Right lobe of liver (tissue), 6 donors: ENCODE measurements around the gene DOC2A. TPM values are rescaled to one million over a fixed set of nuclear protein-coding genes. Genes with fewer than 3 reads are reported as not detected.

Experiments
- ATAC-seq, 4 donors: fragments of 200-7000 bp; cut with Tn5 transposase; one replicate each; pipeline ENCODE4 v1.9.1; 2020; ENCODE audit warnings: mild to moderate bottlenecking in 4 of 4, moderate library complexity in 4 of 4
- DNase-seq, 3 donors: peaks; one replicate each; pipeline ENCODE4 v3.0.0-alpha.2; 2020
- H3K27ac ChIP-seq, 3 donors: fragments of 200-600 bp; one replicate each; pipeline ENCODE4 v1.8.0; 2022
- H3K27me3 ChIP-seq, 2 donors: fragments of 200-600 bp; one replicate each; pipeline ENCODE4 v1.8.0; 2022
- H3K36me3 ChIP-seq, 4 donors: fragments of 200-600 bp; sonication (generic) in 1 of 4; one replicate each; pipeline versions ENCODE4 v1.5.1 to v1.8.0; 2017 to 2022; ENCODE audit warnings: control low read depth in 1 of 4
- H3K4me1 ChIP-seq, 4 donors: fragments of 200-600 bp; sonication (generic) in 1 of 4; one replicate each; pipeline versions ENCODE4 v1.5.1 to v1.8.0; 2017 to 2022; ENCODE audit warnings: control low read depth in 1 of 4
- H3K4me3 ChIP-seq, 3 donors: fragments of 200-600 bp; one replicate each; pipeline ENCODE4 v1.8.0; 2022
- H3K9me3 ChIP-seq, 4 donors: fragments of 200-600 bp; sonication (generic) in 1 of 4; one replicate each; pipeline versions ENCODE4 v1.5.1 to v1.8.0; 2017 to 2022; ENCODE audit warnings: control low read depth in 1 of 4
- POLR2A ChIP-seq: fragments of 450-650 bp; IDR thresholded peaks from one replicate; pipeline ENCODE4 v1.6.1; 2017; ENCODE audit warnings: antibody characterized with exemption, mild to moderate bottlenecking
- WGBS: methylation state at CpG from one replicate; pipeline ENCODE4 v1.1.6; 2018; ENCODE audit warnings: low coverage, low lambda C conversion rate; ENCODE audit not compliant: insufficient coverage; ENCODE audit errors: missing lambda C conversion rate; 5-methylcytosine and 5-hydroxymethylcytosine counted together
- intact Hi-C, 2 donors: fragments of 100-400 bp; cut with DNase I; formaldehyde crosslinking; loops; one replicate each; pipeline versions ENCODE4 v1.11.2 to v1.14.1; 2022
- long read RNA-seq: library from polyadenylated mRNA; unstranded; transcript quantifications from one replicate; pipeline ENCODE4 v2.0.0, GENCODE V29; 2019
- total RNA-seq, 6 experiments: library from RNA; depleted of rRNA in 2 of 6; stranded (reverse); fragments of >200 nt in 2 of 6; fragmentation: NEBNext Ultra II Directional in 3 of 6; extraction: Animal tissue kit (Norgen Biotek cat#: 25700) in 3 of 6; gene quantifications; one replicate each; pipeline versions ENCODE4 v1.1.0 to v1.2.4, GENCODE V29; 2016 to 2023
- TF ChIP-seq, protein P1 (sequence below), 4 donors: fragments of 200-600 bp in 3 of 4; fragments of 450-650 bp in 1 of 4; IDR thresholded peaks; one replicate each; pipeline versions ENCODE4 v1.5.1 to v1.8.0; 2016 to 2022; ENCODE audit warnings: antibody characterized with exemption in 4 of 4, mild to moderate bottlenecking in 2 of 4
- donor health status: DM: no; HTN: yes; CAD: no.
- donor health status: DM: no; HTN: no; CAD: no.
- donor health status: DM: no; HTN: no; CAD: no.
- donor health status: DM: no; HTN: yes; CAD: no.
- donor health status: DM: no; HTN: yes; CAD: no.

DOC2A gene
- under 1 TPM in 3 of 6 experiments, not detected in 3; 0.16 to 0.66 (median 0.33) TPM for total RNA-seq
- long read RNA-seq = 0 reads

DNA sequence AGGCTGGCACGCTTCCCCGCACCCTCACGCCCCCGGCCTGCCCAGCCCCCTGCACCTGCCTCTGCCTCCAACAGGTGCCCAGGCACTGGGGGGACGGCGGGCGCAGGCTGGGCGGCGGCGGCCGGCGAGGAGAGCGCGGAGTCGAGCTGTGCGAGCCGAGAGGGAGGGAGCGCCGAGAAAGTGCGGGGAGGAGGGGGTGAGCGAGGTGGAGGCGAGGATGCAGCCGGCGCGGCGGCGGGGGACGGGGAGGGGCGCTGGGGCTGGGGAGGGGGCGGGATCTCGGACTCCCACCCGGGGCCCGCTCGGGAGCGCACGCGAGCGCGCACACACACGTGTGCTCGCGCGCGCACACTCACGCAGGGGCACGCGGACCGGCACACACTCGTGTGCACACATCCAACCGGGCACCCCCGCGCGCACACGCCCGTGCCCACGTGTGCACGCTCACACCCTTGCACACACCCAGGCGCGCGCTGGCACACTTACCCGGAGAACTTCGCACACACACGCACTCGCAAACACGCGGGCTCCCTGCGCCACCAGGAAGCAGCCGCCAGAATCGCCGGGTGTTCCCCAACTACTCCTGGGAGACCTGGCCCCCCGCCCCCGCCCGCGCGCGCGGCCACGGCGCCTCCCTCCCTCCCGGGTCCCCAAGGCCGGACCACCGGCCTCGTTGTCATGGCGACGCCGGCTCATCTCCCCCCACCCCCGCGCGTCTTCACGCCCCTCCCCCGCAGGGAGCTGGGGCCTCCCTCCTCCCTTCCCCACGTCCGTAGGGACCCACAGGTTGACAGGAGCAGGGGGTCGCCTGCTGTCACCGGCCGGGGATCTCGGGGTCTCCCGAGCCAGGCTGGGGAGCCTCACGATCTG, at the start of gene DOC2A:
Gene DOC2A (minus strand): TSS at position 184 of the 870 bp plus-strand sequence. CDS start 805 bp downstream, outside the sequence.
- Histone ChIP-seq H3K27me3 (no peaks in the 10 kb centered on the region), H3K36me3 (no peaks in the 10 kb centered on the region), H3K27ac (no peak within 1 kb of the TSS), H3K9me3 (no peaks in the 10 kb centered on the region), H3K4me3 (peak within 1 kb of the TSS in 1 of 3 donors; percentile 4), H3K4me1 (peaks cover 0 to 7% (median 0%) of the 10 kb centered on the region in 4 donors)
- no peak for ATAC-seq
- no peak for TF ChIP-seq POLR2A
- WGBS = 0% methylated on average over 10 of the region's 99 CpGs
- intact Hi-C loops = no loop called here
- DNase-seq = no peak

DNA sequence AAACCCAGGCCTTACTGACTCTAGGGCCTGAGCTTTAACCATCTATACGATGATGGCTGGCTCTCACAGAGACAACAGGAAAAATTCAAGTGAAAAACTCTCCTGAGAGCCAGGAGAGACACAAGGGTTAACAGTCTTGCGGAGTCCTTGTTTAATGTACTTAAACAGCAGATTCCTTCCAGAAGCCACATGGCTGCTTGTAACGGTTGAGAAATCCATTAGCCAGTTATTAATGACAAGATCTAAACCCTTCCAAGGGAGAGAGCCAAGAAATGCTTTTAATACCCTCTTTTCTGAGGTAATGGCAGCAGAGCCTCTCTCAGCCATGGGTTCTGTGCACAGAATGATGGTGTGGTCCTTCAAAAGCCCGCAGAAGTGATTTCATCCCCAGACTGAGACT, 49.5 kb upstream of the DOC2A start:
- Histone ChIP-seq H3K4me1 (peaks cover 0 to 7% (median 3%) of the 10 kb centered on the region in 4 donors), H3K4me3 (no peak overlapping the region), H3K36me3 (no peaks in the 10 kb centered on the region), H3K27ac (no peak overlapping the region), H3K9me3 (no peaks in the 10 kb centered on the region), H3K27me3 (no peaks in the 10 kb centered on the region)
- WGBS = 83% methylated on average over 3 of the region's 4 CpGs
- ATAC-seq (no peak), DNase-seq (no peak)
- intact Hi-C loops = no loop called here
- TF ChIP-seq, protein P1, sequence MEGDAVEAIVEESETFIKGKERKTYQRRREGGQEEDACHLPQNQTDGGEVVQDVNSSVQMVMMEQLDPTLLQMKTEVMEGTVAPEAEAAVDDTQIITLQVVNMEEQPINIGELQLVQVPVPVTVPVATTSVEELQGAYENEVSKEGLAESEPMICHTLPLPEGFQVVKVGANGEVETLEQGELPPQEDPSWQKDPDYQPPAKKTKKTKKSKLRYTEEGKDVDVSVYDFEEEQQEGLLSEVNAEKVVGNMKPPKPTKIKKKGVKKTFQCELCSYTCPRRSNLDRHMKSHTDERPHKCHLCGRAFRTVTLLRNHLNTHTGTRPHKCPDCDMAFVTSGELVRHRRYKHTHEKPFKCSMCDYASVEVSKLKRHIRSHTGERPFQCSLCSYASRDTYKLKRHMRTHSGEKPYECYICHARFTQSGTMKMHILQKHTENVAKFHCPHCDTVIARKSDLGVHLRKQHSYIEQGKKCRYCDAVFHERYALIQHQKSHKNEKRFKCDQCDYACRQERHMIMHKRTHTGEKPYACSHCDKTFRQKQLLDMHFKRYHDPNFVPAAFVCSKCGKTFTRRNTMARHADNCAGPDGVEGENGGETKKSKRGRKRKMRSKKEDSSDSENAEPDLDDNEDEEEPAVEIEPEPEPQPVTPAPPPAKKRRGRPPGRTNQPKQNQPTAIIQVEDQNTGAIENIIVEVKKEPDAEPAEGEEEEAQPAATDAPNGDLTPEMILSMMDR (IDR thresholded peaks at IDR 0.05) = no peak
- TF ChIP-seq POLR2A = no peak

DNA sequence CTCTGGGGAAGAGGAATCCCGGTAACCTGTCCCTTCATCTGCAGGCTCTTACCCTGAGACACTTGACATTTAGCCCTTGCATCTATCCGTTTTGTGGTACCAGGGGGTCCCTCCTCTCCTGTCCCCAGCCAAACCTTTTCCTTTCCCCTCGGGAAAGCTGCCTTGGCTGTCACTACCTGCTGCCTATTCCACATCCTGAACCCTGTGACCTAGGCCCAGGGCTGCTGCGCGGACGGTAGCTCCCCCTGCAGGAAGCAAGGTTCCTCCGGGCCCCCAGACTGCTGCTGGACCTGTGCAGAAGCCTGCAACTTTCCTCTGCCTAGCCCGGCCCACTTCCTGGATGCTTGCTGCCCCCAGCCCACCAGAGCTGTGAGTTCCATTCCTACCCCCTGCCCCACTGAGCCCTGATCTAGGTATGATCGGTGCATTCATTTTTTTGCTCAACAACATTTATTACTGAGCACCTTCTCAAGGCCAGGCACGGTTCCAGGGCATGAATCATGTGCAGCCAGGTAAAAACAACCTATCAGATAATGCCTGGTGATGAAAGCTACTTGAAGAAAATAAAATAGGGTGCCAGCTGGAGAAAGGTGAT, 44.2 kb upstream of the DOC2A start:
- intact Hi-C loops = no loop called here
- WGBS = 24% methylated on average over 10 of the region's 10 CpGs

DNA sequence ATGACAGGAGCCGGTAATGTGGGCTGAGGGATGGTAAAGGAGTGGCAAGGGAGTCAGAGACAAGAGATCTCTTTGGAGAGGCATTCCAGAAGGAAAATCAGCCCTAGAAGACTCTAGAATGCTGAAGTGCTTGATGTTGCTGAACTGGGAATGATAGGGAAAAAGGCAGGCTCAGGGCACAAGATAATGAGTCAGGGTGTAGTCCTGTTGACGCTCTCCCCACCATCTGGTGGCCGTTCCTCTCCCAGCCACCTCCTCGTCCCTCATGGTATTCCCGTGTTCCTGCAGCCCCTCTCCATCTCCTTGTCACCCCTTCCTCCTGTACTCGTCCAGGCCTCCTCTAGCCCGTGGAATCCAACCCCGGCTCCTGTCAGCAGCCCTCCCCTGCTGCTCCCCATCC, 43.6 kb upstream of the DOC2A start:
- Histone ChIP-seq H3K27me3 (no peaks in the 10 kb centered on the region), H3K9me3 (no peaks in the 10 kb centered on the region), H3K27ac (no peak overlapping the region), H3K4me1 (peaks cover 0 to 4% (median 0%) of the 10 kb centered on the region in 4 donors), H3K36me3 (no peaks in the 10 kb centered on the region), H3K4me3 (no peak overlapping the region)
- intact Hi-C loops = no loop called here
- WGBS = 80% methylated on average over 5 of the region's 8 CpGs
- TF ChIP-seq POLR2A = no peak
- TF ChIP-seq, protein P1 (IDR thresholded peaks at IDR 0.05) = no peak
- no peak for ATAC-seq
- no peak for DNase-seq

More for the DNA sequence above, 44.2 kb upstream of the DOC2A start:
- Histone ChIP-seq H3K4me1 (peaks cover 0 to 4% (median 0%) of the 10 kb centered on the region in 4 donors), H3K9me3 (no peaks in the 10 kb centered on the region), H3K4me3 (no peak overlapping the region), H3K27me3 (no peaks in the 10 kb centered on the region), H3K36me3 (no peaks in the 10 kb centered on the region), H3K27ac (no peak overlapping the region)
- ATAC-seq = peak; percentile 27 to 63 (median 51)
- DNase-seq = peak in 1 of 3 donors; percentile 49
- no peak for TF ChIP-seq POLR2A
- TF ChIP-seq, protein P1 (IDR thresholded peaks at IDR 0.05) = peak; percentile 27 to 44 (median 40)
